GM18858 (cell line): ENCODE measurements around the gene COL12A1.

ENCODE experiments used
- ATAC-seq: cut with Tn5 transposase; IDR thresholded peaks from one replicate; pipeline ENCODE4 v1.9.1; 2021; ENCODE audit not compliant: unreplicated experiment

The COL12A1 gene

DNA sequence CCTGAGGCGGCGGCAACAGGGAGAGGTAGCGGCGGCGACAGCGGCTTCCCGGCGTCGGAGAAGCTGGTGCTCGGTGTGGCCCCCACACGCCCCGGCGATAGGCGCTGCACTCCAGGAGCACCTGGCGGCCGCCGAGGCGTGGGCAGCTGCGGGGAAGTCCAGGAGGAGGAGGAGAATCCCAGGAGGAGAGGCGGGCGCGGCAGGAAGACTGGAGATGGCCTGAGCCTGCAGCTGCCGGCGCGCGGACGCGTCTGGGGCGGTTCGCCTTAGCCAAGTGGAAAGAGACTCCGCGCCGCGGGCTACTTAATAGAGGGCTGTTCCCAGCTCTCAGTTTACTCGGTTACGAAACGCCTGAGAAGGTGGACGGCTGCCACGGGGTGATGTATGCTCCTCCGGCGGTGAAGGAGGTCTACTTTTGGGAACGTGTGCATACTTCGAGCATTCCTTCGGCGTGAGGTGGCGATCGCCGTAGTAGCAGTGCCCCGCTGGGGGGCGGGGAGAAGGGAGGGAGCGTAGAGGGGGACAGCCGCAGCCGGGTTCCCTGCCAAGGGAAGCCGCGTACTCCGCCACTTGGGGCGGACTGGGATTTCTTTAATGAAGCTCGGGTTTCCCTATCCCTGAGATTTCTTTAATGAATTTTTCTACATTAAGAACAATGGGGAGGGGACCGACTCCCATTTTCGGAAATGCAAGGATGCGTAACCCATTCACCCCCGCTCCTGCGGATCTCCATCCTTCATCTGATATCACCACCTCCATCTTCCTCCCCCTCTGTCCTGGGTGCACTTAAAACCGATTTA lies at the start of gene COL12A1:
Gene COL12A1, minus strand, starts transcription at position 278 of the 800 bp plus-strand sequence. CDS start 3,261 bp downstream, outside the sequence.
- ATAC-seq, result no peak

DNA sequence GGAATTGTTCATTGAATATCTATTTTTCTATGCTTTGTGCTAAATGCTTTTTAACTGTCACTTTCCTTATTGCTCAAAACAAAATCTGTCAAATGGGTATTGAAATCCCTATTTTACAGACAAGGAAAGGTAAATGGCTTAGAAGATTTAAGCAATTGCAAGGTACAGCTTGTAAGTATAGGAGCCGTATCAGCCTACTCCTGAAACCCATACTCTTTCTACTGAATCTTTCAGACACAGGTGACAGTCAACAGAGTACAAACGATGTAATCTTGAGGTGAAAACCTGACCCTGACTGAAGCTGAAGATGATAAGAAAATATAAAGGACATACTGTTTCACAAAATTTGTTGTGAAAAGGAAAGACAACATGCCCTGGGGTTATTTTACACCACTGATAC lies 44.7 kb upstream of the COL12A1 start:
- ATAC-seq, result no peak

DNA sequence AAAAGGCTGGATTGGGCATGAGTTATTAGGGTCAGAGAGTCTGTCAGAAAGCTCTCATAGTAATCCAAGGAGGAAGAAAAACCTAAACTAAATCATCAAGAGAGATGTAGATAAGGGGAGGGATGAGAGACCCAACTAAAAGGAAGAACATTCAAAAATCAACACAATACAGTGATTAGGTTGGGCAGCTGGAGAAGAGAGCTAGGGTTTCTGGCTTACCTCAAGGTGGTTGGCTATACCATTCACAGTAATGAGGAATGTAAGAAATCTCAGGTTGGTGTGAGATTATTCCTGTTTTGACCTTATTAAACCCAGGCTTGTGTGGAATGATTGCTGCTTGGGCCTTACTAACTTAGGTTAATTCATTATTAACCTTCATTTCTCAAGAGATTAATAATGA lies 44.0 kb upstream of the COL12A1 start:
- no peak for ATAC-seq

DNA sequence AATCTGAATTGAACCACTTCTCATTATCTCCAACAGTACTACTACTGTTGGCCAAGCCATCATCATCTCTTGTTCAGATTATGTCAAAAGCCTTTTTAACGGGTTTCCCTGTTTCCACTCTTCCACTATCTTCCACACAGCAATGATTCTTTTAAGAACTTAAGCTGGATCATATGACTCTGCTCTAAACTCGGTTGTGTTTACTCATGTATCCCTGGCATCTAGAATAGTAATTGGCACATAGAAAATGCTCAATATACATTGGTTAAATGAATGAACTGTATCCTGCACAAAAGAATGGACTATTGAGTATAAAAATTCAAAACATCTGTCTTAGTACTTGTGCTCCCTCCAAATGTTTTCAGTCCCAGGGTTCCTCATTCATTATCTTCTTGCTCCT lies 40.5 kb upstream of the COL12A1 start:
- no peak for ATAC-seq

DNA sequence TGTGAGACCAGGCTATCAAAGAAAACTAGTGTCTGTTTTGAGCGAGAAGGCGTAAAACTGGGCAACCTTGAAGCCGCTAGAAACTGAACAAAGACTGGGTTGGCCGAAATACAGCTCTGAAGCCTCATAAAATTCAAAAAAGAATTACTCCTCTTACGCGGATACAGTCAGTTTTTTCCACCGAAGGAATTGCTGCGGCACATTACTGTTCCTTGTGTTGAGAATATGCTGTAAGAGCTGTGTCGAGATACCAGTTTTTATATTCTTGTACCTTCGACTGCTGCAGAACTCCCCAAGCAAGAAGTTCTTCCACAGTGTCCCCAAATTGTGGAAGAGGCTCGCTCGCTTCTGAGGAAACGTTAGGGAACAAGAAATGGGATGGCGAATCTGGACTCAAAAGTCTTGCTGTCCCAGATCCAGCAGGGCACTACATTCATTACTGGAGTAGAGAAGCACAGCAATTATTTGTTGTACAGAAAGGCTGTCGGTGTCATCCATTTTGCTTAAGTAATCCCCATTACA lies 38.3 kb upstream of the COL12A1 start:
- ATAC-seq, result no peak

DNA sequence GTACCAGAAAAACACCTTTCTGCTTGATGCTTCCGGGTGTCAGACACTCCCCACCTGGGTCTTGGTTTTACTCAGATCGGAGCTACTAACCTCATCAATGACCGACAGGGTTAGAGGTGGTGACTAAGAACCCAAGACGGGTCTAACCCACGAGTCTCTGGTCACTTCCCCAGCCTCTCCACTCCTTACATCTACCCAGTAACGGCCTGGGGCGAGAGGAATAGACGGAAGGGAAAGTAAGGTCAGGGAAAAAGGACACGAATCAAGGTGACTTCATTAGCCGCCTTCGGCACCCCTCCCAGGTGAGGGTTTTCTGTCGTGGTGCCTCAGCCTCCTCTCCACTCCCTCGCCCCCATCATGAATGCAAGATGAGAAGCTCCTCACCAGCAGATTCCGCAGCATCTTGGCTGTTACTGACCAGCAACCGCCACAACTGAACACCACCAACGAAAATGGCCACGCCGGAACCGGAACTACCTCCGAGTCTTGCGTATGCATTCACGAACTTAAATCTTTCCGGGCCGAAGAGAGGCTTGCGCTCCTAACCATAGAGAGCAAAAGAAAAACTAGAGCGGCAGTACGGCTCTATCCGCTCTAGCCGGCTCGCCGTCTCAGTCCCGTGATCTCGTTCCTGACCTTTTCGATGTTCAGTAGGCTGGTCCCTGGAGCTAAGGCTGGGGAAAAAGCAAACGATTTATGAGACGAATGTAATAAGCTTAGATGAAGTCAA lies 37.6 kb upstream of the COL12A1 start, which contains the start of gene COX7A2:
Gene COX7A2, minus strand, starts transcription at position 469 of the 730 bp plus-strand sequence. Its CDS starts 67 bp downstream, at position 402.
- ATAC-seq, result peak; percentile 94

DNA sequence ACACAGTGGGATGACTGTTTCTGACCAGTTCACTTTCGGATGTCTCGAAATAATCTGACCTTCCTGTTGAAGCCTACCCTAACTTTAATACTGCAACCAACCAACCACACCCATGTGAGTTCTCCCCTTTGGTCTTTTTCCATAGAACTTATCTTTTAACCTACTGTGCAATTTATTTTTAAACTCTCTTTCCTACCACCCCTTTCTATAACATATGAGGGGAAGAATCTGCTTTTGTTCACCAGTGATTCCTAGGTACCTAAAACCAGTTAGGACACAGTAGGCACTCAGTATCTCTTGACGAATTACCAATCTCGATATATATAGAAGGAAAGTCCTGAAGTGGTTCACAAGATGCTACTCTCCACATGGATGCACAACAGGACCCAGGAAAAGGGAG lies 30.8 kb upstream of the COL12A1 start:
- no peak for ATAC-seq

DNA sequence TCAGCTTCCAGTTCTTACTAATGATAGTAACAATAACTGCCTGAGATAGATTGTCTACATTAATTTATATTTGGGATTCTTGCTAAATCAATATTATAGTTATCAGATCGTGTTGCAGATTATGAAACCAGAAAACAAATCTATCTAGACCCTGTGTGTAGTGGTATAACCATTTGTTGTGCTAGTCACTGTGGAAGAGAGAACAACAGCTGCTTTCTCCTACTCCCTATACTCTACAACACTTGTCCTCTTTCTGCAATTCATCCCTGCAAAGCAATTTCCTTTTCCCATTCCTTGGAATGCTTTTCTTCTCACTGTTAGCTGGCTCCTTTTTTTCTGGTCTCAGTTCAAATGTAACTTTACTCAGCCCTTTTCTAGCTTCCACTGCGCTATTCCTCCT lies 29.4 kb upstream of the COL12A1 start:
- no peak for ATAC-seq

DNA sequence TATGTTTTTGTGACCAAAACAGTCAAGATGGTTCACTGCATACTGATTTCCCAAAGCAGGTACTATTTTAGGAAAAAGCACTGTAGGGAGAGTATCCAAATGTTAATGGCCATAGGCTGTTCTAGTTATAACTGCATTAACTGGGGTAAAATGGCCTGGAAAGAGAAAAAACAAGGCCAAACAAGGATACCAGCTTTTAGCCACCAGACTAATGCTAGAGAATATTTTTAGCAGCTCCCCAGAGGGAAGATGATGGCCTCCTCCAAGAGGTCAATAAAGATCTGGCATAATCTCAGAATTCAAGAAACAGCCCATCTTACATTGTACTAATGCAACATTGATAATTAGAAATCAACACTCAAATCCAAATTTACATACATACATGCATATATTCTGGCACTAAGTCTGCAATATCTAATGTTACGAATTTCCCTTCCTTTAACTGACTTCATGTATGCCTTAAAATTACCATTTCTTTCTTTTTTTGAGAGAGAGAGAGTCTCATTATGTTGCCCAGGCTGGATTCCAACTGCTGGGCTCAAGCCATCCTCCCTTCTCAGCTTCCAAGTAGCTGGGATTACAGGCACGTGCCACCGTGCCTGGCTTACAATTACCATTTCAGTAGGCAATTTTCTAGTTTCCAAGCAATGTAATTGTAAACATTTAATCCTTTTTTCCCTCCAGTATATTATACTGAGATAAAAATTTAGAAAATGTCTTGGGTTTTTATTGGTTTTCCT lies 28.4 kb upstream of the COL12A1 start:
- ATAC-seq, result no peak

DNA sequence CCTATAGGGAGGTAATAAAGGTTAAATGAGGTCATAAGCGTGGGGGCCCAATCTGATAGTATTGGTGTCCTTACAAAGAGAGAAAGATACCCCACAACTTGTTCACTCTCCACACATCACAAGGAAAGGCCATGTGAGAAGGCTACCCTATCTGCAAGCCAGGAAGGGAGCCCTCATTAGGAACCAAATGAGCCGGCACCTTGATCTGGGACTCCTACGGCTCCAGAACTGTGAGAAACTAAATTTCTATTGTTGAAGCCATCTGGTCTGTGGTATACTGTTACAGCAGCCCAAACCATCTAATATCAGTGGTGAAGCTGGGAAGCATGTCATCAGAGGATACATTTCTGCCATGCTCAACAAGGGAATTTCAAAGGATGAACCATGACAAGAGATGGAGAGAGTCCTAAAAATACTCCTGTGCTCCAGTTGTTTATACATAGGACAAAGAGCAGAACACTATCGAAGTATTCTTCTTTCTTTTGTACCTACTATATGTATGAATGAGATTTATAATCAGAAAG lies 27.3 kb upstream of the COL12A1 start:
- ATAC-seq, result no peak

DNA sequence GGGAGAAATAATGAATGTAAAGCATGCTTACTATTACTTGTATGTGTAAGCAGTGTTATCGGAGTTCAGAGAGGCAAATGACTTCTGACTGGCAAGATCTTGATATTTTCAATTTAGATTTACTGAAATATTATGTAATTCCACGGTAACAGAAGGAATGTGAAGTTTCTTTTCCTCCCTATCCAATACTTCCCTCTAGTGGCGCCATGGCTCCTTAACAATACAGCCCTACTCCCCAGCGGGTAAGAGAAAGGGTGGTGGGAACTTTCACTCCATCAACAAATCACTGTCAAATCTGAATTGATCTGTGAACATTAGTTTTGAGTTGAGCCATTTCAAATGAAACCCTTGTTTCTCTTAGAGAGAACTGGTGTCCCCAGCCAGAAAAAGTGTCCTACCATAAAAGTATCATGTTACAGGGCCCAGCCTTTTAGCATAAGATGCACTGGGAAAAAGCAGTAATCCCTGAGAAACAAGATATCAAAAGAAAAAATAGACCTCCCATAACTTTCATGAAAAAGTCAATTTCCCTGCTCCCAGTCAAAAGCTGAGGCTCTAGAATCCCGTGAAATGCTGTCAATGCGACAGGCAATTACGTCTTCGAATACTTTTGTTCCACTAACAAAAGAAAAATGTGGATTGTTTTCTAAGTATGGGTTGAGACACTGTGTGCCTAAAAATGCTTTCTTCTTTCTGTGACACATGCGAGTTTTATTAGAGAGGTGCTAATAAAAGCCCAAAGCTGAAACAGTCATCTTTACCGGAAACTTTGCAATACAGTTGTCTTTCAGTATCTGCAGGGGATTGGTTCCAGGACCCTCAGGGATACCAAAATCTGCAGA lies 24.9 kb upstream of the COL12A1 start:
- no peak for ATAC-seq

DNA sequence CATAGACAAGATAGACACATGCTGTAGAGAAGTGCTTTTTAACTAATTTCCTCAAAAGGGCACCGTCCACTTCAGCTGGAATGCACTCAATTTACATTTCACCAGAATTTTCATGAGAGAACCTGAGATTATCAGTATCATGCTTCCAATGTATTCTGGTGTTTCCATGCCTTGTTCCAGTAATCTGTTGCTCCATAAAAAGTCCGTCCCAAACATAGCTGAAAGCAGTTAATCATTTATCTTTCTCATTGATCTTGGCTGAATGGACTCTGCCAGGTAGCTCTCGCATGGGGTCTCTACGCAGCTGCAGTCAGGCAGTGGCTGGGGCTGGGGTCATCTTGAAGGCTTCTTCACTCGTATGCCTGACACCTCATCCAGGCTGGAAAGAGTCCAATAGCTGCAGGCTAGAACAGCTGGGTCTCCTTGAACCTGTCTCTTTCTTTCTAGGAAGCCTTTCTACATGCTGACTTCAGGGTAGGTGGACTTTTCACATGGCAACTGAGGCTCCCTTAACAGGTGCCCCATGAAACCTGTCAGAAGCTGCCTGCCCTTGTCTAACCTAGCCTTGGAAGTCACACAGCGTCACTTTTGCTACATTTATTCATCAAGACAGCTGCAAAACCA lies 18.6 kb upstream of the COL12A1 start:
- no peak for ATAC-seq

DNA sequence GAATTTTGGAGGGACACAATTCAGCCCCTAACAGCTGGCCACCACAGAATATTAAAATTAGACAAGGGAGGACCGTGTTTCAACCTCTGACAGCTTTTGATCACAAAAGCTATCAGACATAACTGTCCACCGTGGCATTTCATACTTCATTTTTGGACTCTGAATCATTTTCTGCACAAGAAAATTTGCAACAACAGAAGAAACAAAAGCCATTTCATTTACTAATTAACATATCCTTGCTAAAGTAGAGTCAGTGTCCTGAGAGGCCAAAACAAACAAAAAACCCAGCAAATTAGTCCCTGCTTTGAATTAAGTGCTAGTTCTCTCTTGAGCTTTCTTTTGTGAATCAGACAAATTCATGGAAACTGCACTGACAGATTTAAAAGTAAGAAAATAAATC lies 17.6 kb upstream of the COL12A1 start:
- ATAC-seq, result no peak

DNA sequence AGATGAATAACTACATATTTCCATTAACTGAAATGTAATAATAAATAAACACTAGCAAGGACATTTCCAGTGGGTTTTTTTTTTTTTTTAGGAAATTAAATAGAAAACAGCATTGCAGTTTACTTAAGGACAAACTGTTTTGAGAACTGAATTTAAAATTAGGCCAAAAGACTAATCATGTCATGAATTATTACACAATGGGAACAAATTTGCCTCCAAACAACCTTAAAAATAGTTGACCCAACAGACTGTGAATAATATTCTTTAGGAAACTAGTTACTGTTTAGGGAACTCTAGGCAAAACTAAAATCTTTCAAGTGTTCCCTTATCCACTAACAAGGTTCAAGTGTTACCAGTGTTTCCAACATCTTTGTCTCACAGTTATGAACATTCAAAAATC lies 16.4 kb upstream of the COL12A1 start:
- ATAC-seq, result no peak

DNA sequence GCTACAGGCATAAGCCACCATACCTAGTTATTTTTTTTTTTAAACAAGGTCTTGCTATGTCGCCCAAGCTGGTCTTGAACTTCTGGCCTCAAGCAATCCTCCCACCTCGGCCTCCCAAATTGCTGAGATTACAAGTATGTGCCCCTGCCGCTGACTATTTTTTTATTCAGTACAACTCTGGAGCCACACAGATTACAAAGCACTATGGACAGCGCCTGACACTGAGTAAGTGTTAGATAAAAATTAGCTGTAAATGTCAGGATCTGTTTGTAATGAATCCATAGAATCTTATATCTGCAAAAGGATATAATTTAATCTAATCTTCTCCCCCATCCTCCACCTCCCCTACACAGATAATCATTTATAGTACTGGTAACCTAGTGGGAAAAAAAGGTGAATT lies 15.3 kb upstream of the COL12A1 start:
- no peak for ATAC-seq

DNA sequence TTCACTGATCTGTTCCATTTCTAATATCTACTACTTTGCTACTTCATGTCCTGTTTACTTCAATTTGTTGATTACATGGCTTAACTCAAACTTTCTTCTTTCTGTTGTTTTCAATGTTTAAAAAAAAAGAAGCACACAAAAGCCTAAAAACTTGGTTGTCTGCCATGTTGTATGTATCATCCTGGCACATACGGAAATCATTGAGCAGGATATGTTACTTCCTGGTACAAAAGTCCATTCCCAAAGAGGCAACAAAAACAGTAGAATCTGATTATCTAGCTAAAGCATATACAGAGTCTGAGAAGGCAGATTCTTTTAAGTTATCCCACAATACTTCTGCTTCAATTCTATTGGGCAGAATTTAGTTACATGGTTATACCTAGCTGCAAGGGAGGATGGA lies 14.5 kb upstream of the COL12A1 start:
- no peak for ATAC-seq

DNA sequence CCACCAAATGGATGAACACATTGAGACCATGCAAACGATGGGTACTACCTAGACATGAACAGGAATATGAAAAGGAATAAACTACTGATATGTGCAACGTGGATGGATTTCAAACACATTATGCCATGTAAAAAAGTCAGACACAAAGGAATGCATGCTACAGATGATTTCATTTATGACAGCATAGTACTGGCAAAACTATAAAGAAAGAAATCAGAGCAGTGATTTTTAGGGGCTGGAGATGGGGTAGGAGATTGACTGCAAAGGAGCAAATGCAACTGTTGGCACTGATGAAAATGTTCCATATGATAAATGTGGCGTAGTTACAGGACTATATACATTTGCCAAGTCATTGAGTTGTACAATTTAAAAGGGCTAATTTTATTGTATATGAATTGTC lies 13.4 kb upstream of the COL12A1 start:
- ATAC-seq, result no peak

DNA sequence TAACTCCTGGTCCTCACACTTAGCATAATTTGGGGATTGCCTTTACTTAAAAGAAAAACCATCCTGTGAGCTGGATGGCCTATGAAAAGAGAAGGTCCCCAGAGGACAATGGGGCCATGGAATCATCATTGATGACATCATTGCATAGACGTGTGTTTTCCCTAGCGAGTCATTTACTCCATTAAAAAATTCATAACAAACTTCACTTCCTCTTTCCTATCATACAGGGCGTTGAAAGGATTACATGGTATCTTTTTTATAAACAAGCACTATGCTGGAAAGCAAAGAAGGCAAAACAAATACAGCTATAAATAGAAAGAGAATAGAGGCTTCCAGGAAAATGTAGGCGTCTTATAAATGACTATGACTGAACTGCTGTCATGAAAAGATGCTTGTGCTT lies 11.3 kb upstream of the COL12A1 start:
- no peak for ATAC-seq

DNA sequence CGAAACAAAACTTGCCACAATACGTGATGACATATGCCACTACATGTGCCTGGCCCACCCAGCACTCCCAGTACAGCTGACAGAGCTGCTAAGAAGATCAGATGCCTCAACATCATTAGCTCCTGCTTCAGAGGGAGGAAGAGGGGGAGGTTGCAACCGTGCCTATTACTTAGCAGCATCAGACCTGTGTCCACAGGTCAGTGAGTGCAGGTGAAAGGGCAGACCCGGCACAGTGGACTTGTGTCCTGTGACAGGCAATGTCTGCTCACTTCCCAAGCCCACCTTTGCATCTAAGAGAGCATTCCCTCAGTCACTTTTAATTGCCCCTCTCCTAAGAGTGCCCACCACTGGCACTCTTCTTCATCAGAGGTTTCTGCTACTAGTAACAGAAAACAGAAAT lies 9.4 kb upstream of the COL12A1 start:
- ATAC-seq, result no peak

DNA sequence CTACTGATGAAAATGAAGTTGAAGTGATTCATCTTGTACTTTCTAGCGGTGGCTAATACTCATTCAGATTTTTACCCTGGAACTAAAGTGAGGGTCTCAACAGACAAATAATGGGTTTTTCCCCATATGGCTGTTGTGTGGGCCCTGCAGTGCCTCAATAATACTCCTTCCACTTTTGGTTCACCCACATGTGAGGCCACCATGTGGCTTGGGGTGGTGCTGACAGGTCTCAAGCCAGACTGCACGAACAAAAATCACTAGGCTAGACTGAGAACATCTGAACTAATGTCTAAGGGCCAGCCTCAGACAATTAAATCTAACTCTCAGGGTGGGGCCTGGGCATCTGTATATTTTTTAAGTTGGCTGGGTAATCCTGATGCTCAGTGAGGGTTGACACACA lies 7.9 kb upstream of the COL12A1 start:
- ATAC-seq, result peak; percentile 35
